ENCODE measurements around the gene PRKCE. TPM values are rescaled to one million over a fixed set of nuclear protein-coding genes. Genes with fewer than 3 reads are reported as not detected.

PRKCE gene
- total and polyA plus RNA-seq, 2 experiments from 2014 or later, result 13.2 to 19.2 TPM

- no peak overlapping the region for H3K4me3 ChIP-seq
- H3K27me3 ChIP-seq, result no peaks in the 10 kb centered on the region
- H3K4me1 ChIP-seq (ENCODE audit: low read depth), result peaks cover 10% of the 10 kb centered on the region
- DNase-seq (ENCODE audit: low read depth in 1 of 2, low spot score in 1 of 2), result peak in 1 of 2 donors; percentile 55
- no peaks in the 10 kb centered on the region for H3K9me3 ChIP-seq (ENCODE audit: low read depth)
- H3K36me3 ChIP-seq, result no peaks in the 10 kb centered on the region
- TF ChIP-seq, protein P1, sequence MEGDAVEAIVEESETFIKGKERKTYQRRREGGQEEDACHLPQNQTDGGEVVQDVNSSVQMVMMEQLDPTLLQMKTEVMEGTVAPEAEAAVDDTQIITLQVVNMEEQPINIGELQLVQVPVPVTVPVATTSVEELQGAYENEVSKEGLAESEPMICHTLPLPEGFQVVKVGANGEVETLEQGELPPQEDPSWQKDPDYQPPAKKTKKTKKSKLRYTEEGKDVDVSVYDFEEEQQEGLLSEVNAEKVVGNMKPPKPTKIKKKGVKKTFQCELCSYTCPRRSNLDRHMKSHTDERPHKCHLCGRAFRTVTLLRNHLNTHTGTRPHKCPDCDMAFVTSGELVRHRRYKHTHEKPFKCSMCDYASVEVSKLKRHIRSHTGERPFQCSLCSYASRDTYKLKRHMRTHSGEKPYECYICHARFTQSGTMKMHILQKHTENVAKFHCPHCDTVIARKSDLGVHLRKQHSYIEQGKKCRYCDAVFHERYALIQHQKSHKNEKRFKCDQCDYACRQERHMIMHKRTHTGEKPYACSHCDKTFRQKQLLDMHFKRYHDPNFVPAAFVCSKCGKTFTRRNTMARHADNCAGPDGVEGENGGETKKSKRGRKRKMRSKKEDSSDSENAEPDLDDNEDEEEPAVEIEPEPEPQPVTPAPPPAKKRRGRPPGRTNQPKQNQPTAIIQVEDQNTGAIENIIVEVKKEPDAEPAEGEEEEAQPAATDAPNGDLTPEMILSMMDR (IDR thresholded peaks at IDR 0.05; ENCODE audit: low read depth, low read length), result no peak
- H3K27ac ChIP-seq, result no peak overlapping the region
Measured at GRCh38 chr2:45898819-45899218, 247.3 kb downstream of the PRKCE start.

DNA sequence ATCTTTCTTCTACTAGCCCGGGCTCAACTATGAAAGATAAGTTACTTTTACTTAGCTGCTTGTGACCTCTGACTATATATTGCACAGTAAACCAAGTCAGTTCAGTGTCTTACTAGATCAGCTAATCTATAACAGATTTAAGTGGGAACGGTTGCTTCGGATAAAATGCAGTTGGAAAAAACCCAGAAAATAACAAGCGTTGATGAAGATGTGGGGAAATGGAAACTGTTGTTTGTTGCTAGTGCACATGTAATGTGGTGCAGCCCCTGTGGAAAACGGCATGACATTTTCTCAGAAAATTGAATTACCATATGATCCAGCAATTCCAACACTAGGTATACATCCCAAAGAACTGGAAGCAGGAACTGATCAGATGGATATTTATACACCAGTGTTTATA, 248.5 kb downstream of the PRKCE start:
- Histone ChIP-seq H3K27me3 (no peaks in the 10 kb centered on the region), H3K36me3 (no peaks in the 10 kb centered on the region), H3K9me3 (ENCODE audit: low read depth) (no peaks in the 10 kb centered on the region), H3K4me1 (ENCODE audit: low read depth) (no peaks in the 10 kb centered on the region), H3K4me3 (no peak overlapping the region), H3K27ac (no peak overlapping the region)
- TF ChIP-seq, protein P1 (IDR thresholded peaks at IDR 0.05; ENCODE audit: low read depth, low read length), result no peak
- DNase-seq (ENCODE audit: low read depth in 1 of 2, low spot score in 1 of 2), result no peak

GRCh38 chr2:45901468-45902032, 250.1 kb downstream of the PRKCE start:
- H3K9me3 ChIP-seq (ENCODE audit: low read depth), result no peaks in the 10 kb centered on the region

GRCh38 chr2:45902380-45902779, 250.9 kb downstream of the PRKCE start:
- Histone ChIP-seq H3K27me3 (no peaks in the 10 kb centered on the region), H3K4me1 (ENCODE audit: low read depth) (no peaks in the 10 kb centered on the region), H3K27ac (no peak overlapping the region), H3K9me3 (ENCODE audit: low read depth) (no peaks in the 10 kb centered on the region), H3K36me3 (no peaks in the 10 kb centered on the region), H3K4me3 (no peak overlapping the region)
- TF ChIP-seq, protein P1 (IDR thresholded peaks at IDR 0.05; ENCODE audit: low read depth, low read length), result no peak
- DNase-seq (ENCODE audit: low read depth in 1 of 2, low spot score in 1 of 2), result no peak

More at GRCh38 chr2:45901468-45902032, 250.1 kb downstream of the PRKCE start:
- Histone ChIP-seq H3K27me3 (no peaks in the 10 kb centered on the region), H3K4me1 (ENCODE audit: low read depth) (no peaks in the 10 kb centered on the region), H3K36me3 (no peaks in the 10 kb centered on the region), H3K4me3 (no peak overlapping the region), H3K27ac (no peak overlapping the region)
- no peak for DNase-seq (ENCODE audit: low read depth in 1 of 2, low spot score in 1 of 2)
- TF ChIP-seq, protein P1 (IDR thresholded peaks at IDR 0.05; ENCODE audit: low read depth, low read length), result no peak

- Histone ChIP-seq H3K36me3 (no peaks in the 10 kb centered on the region), H3K9me3 (ENCODE audit: low read depth) (no peaks in the 10 kb centered on the region), H3K27me3 (no peaks in the 10 kb centered on the region), H3K4me3 (no peak overlapping the region), H3K27ac (no peak overlapping the region), H3K4me1 (ENCODE audit: low read depth) (no peaks in the 10 kb centered on the region)
- TF ChIP-seq, protein P1 (IDR thresholded peaks at IDR 0.05; ENCODE audit: low read depth, low read length), result no peak
- no peak for DNase-seq (ENCODE audit: low read depth in 1 of 2, low spot score in 1 of 2)
Measured at GRCh38 chr2:45902781-45903375, 251.4 kb downstream of the PRKCE start.
